MM.1S (cell line): ENCODE measurements around the gene NEXN.

Experiments used
- DNase-seq: peaks from one replicate; pipeline ENCODE4 v3.0.0-alpha.2; 2015
- H2AFZ ChIP-seq: fragments of 300-600 bp; sonication (generic); 2 replicates; pipeline ENCODE4 v1.6.0; 2016; ENCODE audit warnings: antibody characterized with exemption, low read length
- H3F3A ChIP-seq: fragments of 300-600 bp; sonication (generic); 2 replicates; pipeline ENCODE4 v1.6.1; 2016; ENCODE audit warnings: mild to moderate bottlenecking, antibody characterized with exemption, low read length, moderate library complexity, mixed read lengths; ENCODE audit not compliant: insufficient read depth
- H3K27ac ChIP-seq: fragments of 300-600 bp; sonication (generic); 2 replicates; pipeline ENCODE4 v1.5.1; 2016; ENCODE audit warnings: mild to moderate bottlenecking, low read length
- H3K27me3 ChIP-seq: fragments of 300-600 bp; sonication (generic); replicated peaks from 2 replicates; pipeline ENCODE4 v1.6.0; 2016; ENCODE audit warnings: low read length; ENCODE audit not compliant: insufficient read depth
- H3K36me3 ChIP-seq: fragments of 300-600 bp; sonication (generic); replicated peaks from 2 replicates; pipeline ENCODE4 v1.6.1; 2016; ENCODE audit warnings: mild to moderate bottlenecking, low read length, mixed read lengths; ENCODE audit not compliant: insufficient read depth
- H3K4me1 ChIP-seq: fragments of 300-600 bp; sonication (generic); 2 replicates; pipeline ENCODE4 v1.6.1; 2016; ENCODE audit warnings: low read length, mixed read lengths
- H3K4me2 ChIP-seq: fragments of 300-600 bp; sonication (generic); 2 replicates; pipeline ENCODE4 v1.6.0; 2016; ENCODE audit warnings: low read depth, low read length
- H3K4me3 ChIP-seq: fragments of 300-600 bp; sonication (generic); 2 replicates; pipeline ENCODE4 v1.5.1; 2016; ENCODE audit warnings: low read length, mixed read lengths
- H3K79me2 ChIP-seq: fragments of 300-600 bp; sonication (generic); 2 replicates; pipeline ENCODE4 v1.6.1; 2016; ENCODE audit warnings: mixed run types, low read length, mixed read lengths
- H3K9ac ChIP-seq: fragments of 300-600 bp; sonication (generic); 2 replicates; pipeline ENCODE4 v1.6.1; 2016; ENCODE audit warnings: low read length, mixed read lengths
- H3K9me2 ChIP-seq: fragments of 300-600 bp; sonication (generic); replicated peaks from 2 replicates; pipeline ENCODE4 v1.6.1; 2016; ENCODE audit warnings: mild to moderate bottlenecking, low read length, mixed read lengths; ENCODE audit not compliant: insufficient read depth
- H3K9me3 ChIP-seq: fragments of 300-600 bp; sonication (generic); replicated peaks from 2 replicates; pipeline ENCODE4 v1.6.1; 2016; ENCODE audit warnings: mild to moderate bottlenecking, low read length, mixed read lengths; ENCODE audit not compliant: insufficient read depth
- H4K20me1 ChIP-seq: fragments of 300-600 bp; sonication (generic); 2 replicates; pipeline ENCODE4 v1.6.1; 2016; ENCODE audit warnings: mild to moderate bottlenecking, low read length, moderate library complexity, mixed read lengths; ENCODE audit not compliant: insufficient read depth
- EZH2 ChIP-seq: fragments of 300-600 bp; sonication (generic); optimal IDR thresholded peaks from 2 replicates; pipeline ENCODE3; 2017; ENCODE audit warnings: low read depth, mild to moderate bottlenecking, antibody characterized with exemption, low read length, mixed read lengths
- EZH2phosphoT487 ChIP-seq: fragments of 300-600 bp; sonication (generic); IDR thresholded peaks from 2 replicates; pipeline ENCODE4 v1.6.1; 2018; ENCODE audit warnings: antibody characterized with exemption, low read length
- TF ChIP-seq, protein P1 (sequence below): fragments of 300-600 bp; sonication (generic); IDR thresholded peaks from 2 replicates; pipeline ENCODE4 v1.5.1; 2016; ENCODE audit warnings: antibody characterized with exemption, low read length, mixed read lengths

Gene NEXN

DNA sequence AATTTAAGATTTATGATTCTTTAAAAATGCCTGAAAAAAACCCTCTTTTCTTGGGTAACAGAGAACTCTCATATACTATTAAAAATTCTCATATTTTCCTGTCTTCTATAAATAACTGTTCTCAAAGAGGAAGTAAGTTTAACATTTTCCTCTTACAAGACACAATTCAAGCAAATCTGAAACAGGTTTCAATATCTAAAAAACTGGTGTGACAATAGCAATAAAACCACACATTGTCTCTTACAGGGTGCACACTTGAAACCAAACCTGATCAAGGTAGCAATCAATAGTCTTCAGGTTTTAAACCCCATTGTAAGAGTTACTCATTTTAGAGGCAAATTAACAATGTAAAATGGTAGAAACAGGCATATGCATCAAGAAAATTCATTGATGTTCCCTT, 62.4 kb downstream of the NEXN start:
- H3F3A ChIP-seq: peaks cover 58% of the 10 kb centered on the region
- H3K4me3 ChIP-seq: no peak overlapping the region
- H3K9ac ChIP-seq: 0 out of 2 replicates have a peak overlapping the region, but pooled peaks have one; percentile 17
- H3K4me1 ChIP-seq: peaks cover 63% of the 10 kb centered on the region
- no peaks in the 10 kb centered on the region for H3K27me3 ChIP-seq
- TF ChIP-seq, protein P1, sequence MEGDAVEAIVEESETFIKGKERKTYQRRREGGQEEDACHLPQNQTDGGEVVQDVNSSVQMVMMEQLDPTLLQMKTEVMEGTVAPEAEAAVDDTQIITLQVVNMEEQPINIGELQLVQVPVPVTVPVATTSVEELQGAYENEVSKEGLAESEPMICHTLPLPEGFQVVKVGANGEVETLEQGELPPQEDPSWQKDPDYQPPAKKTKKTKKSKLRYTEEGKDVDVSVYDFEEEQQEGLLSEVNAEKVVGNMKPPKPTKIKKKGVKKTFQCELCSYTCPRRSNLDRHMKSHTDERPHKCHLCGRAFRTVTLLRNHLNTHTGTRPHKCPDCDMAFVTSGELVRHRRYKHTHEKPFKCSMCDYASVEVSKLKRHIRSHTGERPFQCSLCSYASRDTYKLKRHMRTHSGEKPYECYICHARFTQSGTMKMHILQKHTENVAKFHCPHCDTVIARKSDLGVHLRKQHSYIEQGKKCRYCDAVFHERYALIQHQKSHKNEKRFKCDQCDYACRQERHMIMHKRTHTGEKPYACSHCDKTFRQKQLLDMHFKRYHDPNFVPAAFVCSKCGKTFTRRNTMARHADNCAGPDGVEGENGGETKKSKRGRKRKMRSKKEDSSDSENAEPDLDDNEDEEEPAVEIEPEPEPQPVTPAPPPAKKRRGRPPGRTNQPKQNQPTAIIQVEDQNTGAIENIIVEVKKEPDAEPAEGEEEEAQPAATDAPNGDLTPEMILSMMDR: no peak
- no peak for TF ChIP-seq EZH2phosphoT487
- TF ChIP-seq EZH2: no peak
- H3K9me2 ChIP-seq: no peaks in the 10 kb centered on the region
- H4K20me1 ChIP-seq: no peaks in the 10 kb centered on the region
- peaks cover 42% of the 10 kb centered on the region for H3K36me3 ChIP-seq
- H3K79me2 ChIP-seq: peaks cover 73% of the 10 kb centered on the region
- no peak overlapping the region for H2AFZ ChIP-seq
- no peaks in the 10 kb centered on the region for H3K9me3 ChIP-seq
- peak overlapping the region; percentile 42 for H3K4me2 ChIP-seq
- peak overlapping the region; percentile 87 for H3K27ac ChIP-seq
- peak; percentile 67 for DNase-seq

DNA sequence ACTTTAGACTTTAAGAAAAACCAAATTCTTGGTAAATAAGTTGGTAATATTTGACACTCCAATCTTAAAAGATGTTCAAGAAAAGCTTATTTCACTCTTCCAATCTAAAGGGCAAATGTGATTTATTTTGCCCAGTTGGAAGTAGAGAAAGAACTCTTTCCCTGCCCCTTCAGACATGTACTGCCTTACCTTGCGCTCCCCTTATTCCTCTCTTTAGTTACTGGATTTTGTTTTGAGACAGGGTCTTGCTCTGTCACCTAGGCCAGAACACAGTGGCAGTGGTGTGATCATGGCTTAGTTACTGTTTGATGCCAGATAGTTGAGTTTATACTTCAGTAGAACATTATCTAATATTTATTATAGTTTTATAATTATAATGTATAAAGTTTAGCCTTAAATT, 62.9 kb downstream of the NEXN start:
- H2AFZ ChIP-seq: no peak overlapping the region
- peak overlapping the region; percentile 87; the same call in 1 of the 2 replicates for H3K27ac ChIP-seq
- no peak overlapping the region for H3K9ac ChIP-seq
- TF ChIP-seq EZH2 (no peak), EZH2phosphoT487 (no peak)
- TF ChIP-seq, protein P1: no peak
- DNase-seq: no peak
- peak overlapping the region; percentile 42 for H3K4me2 ChIP-seq
- peaks cover 46% of the 10 kb centered on the region for H3K36me3 ChIP-seq
- H3K4me3 ChIP-seq: no peak overlapping the region
- no peaks in the 10 kb centered on the region for H3K9me3 ChIP-seq
- peaks cover 78% of the 10 kb centered on the region for H3K79me2 ChIP-seq
- H3K4me1 ChIP-seq: peaks cover 63% of the 10 kb centered on the region
- no peaks in the 10 kb centered on the region for H4K20me1 ChIP-seq
- H3K27me3 ChIP-seq: no peaks in the 10 kb centered on the region
- peaks cover 61% of the 10 kb centered on the region for H3F3A ChIP-seq
- H3K9me2 ChIP-seq: no peaks in the 10 kb centered on the region

- peaks cover 55% of the 10 kb centered on the region for H3K4me1 ChIP-seq
- no peaks in the 10 kb centered on the region for H3K9me3 ChIP-seq
- no peaks in the 10 kb centered on the region for H3K9me2 ChIP-seq
- H3K9ac ChIP-seq: no peak overlapping the region
- peaks cover 58% of the 10 kb centered on the region for H3F3A ChIP-seq
- H3K4me2 ChIP-seq: no peak overlapping the region
- H3K36me3 ChIP-seq: peaks cover 46% of the 10 kb centered on the region
- TF ChIP-seq, protein P1: no peak
- no peak for TF ChIP-seq EZH2phosphoT487
- TF ChIP-seq EZH2: no peak
- no peak overlapping the region for H2AFZ ChIP-seq
- no peaks in the 10 kb centered on the region for H3K27me3 ChIP-seq
- no peak overlapping the region for H3K4me3 ChIP-seq
- H4K20me1 ChIP-seq: peaks cover 6% of the 10 kb centered on the region; the same call in 1 of the 2 replicates
- no peak overlapping the region for H3K27ac ChIP-seq
- peaks cover 79% of the 10 kb centered on the region for H3K79me2 ChIP-seq
- no peak for DNase-seq
Observed at GRCh38 chr1:77953907-77954306, 65.5 kb downstream of the NEXN start.
